ENCODE measurements around the gene ZSWIM7.
"Not testable (repeated sequence)": the region's sequence is repeated elsewhere in the genome, so short reads cannot be mapped to it uniquely, and the experiment has no call there.

ZSWIM7 gene

GRCh38 chr17:15957608-15958307, 41.7 kb downstream of the ZSWIM7 start:
- DNase-seq (ENCODE audit: low read depth in 2 of 2): no peak

DNA sequence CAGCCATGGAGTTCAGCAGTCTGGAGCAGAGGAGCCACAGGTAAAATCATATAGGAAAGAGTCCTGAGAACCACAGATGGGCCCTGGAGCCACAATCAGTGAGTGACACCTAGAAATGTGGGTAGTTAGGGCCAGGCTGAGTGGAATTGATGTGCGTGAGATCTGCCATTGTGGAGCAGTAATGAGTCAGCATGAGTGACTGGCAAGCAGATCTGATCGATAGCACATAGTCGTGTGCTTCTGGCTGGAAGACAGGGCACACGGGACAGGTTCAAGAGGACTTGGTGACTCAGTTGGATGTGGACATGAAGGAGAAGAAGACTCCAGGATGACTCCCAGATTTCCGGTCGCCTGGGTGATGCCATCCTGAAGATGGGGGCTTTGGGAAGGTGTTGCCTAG, 42.3 kb downstream of the ZSWIM7 start:
- no peak for DNase-seq (ENCODE audit: low read depth in 2 of 2)

DNA sequence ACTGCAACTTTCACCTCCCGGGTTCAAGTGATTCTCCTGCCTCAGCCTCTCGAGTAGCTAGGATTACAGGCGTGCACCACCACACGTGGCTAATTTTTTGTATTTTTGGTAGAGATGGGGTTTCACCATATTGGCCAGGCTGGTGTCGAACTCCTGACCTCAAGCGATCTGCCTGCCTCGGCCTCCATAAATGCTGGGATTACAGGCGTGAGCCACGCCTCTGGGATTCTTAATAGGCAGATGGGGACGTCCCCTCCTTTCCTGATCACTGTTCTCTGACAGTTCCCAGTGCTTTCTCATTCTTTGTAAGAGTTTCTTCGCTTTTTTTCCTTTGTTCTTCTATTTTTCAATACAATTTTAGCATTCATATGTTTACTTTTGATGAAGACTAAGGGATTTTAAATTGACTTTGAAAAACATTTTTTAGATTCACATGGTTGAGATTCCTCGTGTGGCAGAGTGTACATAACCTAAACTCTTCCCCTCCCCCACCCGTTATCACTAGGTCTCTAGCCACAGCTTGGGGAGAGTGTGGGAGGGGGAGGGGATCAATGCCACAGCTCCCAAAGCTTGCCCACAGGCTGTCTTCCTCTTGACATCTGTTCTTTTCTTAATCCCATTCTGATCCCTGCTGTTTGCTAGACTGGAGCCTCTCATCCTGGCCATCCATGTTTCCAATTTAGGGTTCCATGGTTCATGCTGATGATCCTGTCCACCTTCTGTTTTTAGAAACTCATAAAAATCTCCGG, 43.5 kb downstream of the ZSWIM7 start:
- DNase-seq (ENCODE audit: low read depth in 2 of 2): no peak

- no peak for DNase-seq (ENCODE audit: low read depth in 2 of 2)
Measured at GRCh38 chr17:15954222-15954621, 45.3 kb downstream of the ZSWIM7 start.

DNA sequence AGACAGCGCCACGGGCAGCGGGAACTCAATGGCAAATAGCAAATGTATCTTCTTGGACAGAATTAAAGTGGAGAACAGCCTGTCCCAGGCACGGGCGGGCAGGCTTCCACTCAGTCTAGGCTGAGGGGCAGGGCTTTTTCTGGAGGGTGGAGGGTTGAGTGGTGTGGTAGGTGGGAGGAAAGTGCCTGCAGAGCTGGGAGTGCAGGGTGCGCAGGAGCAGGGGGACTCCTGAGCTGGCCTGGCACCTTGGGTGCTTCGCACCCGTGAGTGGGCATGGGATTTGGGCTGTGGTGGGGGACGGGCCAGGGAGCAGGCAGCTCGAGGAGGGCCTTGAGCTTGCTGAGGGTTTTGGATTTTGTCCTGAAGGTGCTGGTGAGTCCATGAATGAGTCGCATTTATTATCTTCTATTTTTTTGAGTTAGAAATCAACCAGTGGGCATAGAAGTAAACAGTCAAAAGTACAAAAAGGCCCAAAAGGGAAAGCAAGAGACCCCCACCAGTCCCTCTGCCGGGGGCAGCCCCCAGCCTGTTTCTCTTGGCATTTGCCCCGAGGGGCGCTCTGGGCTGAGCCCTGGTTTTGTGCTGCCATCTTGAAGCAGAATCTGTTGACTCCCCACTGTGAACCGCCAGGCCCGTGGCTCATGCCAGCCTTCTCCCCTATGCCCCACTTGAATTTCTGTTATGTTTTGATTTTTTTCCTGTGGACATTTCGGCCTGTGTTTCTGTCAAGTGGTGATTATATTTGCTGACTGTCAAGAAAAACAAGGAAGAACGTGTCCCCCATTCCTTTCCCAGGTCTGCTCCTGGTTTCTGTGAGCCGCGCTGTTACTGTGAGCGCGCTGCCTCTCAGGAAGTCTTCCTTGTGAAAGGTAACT, 46.4 kb downstream of the ZSWIM7 start:
- DNase-seq (ENCODE audit: low read depth in 2 of 2): no peak

- no peak for DNase-seq (ENCODE audit: low read depth in 2 of 2)
Measured at GRCh38 chr17:15952048-15952532, 47.4 kb downstream of the ZSWIM7 start.

DNA sequence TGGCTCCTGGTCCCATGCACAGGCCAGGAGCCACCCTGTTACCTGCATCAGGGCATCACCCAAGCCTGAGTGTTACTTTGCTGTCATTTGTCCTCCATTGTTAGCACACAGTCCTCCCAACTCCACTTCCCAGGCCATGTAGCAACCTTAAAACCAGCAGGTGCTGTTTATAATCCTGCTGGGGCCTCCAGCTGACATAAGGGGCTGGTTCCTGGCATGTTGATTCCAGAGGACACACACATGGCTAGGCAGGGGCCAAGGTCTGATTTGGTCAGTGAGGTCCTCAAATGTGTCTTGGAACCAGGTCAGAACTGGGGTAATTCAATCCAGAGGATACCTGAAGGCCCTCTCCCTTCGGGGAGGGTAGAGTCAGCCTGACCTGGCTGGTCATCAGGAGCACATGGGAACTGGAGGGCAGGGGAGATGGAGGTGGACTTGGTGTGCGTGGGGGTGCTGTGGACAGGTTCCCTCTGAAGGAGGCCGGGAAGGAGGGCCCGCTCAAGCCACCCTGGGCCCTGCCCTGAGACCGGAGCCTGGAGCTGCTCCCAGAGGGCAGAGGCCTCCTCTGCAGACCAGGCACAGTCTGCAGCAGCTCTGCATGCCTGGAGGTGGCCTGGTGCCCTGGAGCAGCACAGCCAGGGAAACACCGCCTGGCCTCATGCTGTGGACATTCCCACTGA, 48.0 kb downstream of the ZSWIM7 start:
- no peak for DNase-seq (ENCODE audit: low read depth in 2 of 2)

DNA sequence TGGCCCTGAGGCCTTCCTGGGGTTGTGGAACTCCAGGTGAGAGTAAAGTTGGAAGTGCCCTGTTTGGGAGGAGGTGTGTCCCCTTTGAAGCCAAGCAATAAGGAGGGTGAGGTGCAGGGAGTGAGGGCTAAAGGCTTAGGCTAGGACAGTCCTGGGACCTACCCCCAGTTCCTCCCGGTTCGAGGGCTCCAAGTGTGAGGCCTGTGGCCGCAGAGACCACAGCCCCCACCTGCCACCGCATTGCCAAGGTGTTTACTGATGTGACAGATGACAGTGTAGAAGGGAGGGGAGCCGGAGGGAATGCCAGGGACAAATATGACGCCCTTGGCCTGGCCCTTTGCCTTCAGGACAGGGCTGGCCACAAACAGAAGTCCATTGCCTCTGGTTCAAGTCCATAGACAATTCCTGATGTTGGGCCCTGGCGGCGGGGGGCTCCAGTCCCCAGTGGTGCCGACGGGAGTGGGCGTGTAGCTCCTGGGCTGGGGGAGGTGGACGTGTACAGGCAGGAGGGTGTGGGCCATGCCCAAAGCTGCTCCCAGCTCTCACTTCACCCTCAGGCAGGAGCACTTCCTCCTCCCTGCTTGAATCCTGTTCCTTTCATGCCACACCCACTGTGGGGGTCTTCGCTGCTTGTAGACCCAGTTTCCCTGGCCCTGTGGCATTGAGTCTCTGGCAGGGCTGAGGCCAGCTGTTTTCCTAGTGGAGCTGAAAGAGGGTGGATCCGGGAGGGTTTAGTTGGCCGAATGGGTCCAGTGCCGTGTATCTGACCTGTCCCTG, 51.3 kb downstream of the ZSWIM7 start:
- no peak for DNase-seq (ENCODE audit: low read depth in 2 of 2)

DNA sequence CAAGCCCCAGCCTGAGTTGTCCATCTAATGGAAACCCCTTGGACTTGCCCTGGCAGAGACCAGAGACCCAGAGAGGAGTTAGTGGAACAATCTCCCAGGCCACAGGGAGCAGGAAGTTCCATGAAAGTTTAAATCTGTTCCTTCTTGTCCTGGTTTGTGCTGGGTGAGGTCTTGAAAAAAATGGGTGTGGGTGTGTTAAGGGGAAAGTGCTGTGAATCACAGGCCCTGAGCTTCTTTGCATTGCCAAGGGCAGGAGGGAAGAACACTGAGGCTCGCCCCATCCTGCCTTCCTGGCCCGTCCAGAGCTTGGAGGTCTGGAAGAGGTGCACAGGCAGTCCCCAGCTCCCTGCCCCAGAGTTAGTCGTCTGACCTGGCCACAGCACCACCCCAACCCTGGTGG, 52.2 kb downstream of the ZSWIM7 start:
- DNase-seq (ENCODE audit: low read depth in 2 of 2): no peak

- no peak for DNase-seq (ENCODE audit: low read depth in 2 of 2)
Measured at GRCh38 chr17:15946611-15947120, 52.8 kb downstream of the ZSWIM7 start.

DNA sequence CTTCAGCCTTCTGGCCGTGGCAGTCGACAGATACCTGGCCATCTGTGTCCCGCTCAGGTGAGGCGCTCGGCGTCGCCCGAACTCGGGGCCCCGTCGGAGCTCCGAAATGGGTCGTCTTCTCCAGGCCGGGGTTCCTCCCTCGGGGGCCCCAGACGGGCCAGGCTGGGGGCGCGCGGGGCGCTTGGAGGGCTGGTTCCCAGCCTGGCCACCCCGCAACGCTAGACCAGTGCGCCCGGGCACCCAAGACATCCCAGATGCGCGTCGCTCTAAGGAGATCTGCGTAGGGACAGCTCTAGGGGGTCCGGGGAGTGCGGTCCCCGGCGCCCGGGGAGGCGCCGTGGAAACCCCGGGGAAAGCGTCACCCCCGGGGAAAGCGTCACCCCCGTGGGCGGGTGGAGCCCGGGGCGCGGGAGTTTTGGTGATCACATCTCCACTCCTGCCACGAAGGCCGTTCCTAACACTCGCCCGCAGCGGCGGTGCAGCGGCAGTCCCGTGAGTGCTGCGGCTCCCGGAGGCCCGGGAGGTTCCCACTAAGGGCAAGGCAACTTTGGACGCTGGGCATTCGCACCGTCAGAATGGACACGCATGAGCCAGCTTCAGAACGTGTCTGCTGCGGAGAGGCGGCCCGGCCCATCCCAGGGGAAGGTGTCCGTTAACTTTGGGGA, 53.8 kb downstream of the ZSWIM7 start:
- no peak for DNase-seq (ENCODE audit: low read depth in 2 of 2)

- no peak for DNase-seq (ENCODE audit: low read depth in 2 of 2)
Measured at GRCh38 chr17:15944759-15945526, 54.6 kb downstream of the ZSWIM7 start, which contains the start of gene ADORA2B. ADORA2B (plus strand) TSS chr17:15945130; CDS start chr17:15945249, 119 bp downstream.

- no peak for DNase-seq (ENCODE audit: low read depth in 2 of 2)
Measured at GRCh38 chr17:15943971-15944758, 55.3 kb downstream of the ZSWIM7 start.

DNA sequence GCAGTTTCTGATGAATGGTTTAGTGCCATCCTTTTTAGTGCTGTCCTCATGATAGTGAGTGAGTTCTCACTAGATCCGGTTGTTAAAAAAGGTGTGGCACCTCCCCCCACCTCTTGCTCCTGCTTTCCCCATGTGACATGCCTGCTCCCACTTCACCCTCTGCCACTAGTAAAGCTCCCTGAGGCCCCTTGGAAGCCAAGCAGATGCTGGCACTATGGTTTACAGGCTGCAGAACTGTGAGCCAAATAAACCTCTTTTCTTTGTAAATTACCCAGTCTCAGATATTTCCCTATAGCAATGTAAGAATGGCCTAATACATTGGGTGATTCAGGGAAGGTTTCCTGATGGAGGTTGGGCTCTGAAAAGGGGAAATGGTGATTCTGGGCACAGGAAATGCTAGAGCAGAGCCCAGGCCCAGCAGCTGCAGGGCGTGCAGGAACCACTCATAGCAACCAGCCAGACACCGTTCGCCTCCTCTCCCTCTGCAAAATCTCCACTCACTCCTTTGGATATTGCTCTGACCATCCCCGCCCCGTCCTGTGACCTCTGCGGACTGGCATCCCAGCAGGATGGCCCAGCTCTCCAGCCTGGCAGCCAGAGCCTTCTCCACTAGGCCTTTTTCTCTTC, 57.2 kb downstream of the ZSWIM7 start:
- no peak for DNase-seq (ENCODE audit: low read depth in 2 of 2)

DNA sequence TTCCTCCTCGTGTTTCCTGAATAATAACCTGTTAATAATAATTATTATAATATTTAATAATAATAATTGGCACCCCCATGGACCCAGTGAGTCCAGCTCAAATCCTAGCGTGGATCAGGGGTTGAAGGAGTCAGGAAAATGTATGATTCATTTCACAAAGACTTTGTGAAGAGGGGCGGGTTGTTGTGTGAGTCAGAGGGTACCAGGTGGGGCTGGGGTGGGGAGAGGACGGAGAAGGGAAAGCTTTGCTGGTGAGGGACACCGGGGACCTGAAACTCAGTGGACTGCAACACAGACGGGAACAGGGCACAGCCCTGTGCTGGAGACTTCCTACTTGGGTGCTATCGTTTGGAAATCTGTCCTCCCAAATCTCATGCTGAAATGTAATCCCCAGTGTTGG, 57.7 kb downstream of the ZSWIM7 start:
- DNase-seq (ENCODE audit: low read depth in 2 of 2): no peak

- DNase-seq (ENCODE audit: low read depth in 2 of 2): not testable (repeated sequence)
Measured at GRCh38 chr17:15936481-15936880, 63.0 kb downstream of the ZSWIM7 start.

- no peak for DNase-seq (ENCODE audit: low read depth in 2 of 2)
Measured at GRCh38 chr17:15935891-15936290, 63.6 kb downstream of the ZSWIM7 start.

DNA sequence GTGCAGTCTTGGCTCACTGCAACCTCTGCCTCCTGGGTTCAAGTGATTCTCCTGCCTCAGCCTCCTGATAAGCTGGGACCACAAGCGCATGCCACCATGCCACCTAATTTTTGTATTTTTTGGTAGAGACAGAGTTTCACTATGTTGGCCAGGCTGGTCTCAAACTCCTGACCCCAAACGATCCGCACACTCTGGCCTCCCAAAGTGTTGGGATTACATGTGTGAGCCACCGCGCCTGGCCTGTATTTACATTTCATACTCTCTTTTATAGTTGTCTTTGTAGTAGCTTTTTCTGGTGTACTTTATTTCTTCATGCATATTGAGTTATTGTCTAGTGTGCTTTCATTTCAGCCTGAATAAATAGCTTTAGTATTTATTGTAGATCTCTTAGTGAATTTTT, 64.6 kb downstream of the ZSWIM7 start:
- DNase-seq (ENCODE audit: low read depth in 2 of 2): no peak

All from stimulated activated CD8-positive, alpha-beta memory T cell treated with anti-CD3 and anti-CD28 coated beads, Interleukin-7, amount 100 ng/mL, for 1 hour (primary cell).